HG03175 (cell line): ENCODE measurements around the gene ADD1.
A peak's percentile ranks its signal among the peaks of the same experiment; 100 is the strongest.
"Not testable (repeated sequence)": the region's sequence is repeated elsewhere in the genome, so short reads cannot be mapped to it uniquely, and the experiment has no call there.

Experiments
- ATAC-seq: cut with Tn5 transposase; IDR thresholded peaks from one replicate; pipeline ENCODE4 v1.9.1; 2021; ENCODE audit warnings: mild to moderate bottlenecking, moderate library complexity; ENCODE audit not compliant: unreplicated experiment

The ADD1 gene

GRCh38 chr4:2942532-2943363 is 99.1 kb downstream of the ADD1 start:
- no peak for ATAC-seq

- no peak for ATAC-seq
These were observed 99.9 kb downstream of the ADD1 start for GRCh38 chr4:2943364-2944090.

GRCh38 chr4:2944091-2944482 is 100.4 kb downstream of the ADD1 start:
- ATAC-seq: no peak

- ATAC-seq: no peak
These were observed 101.2 kb downstream of the ADD1 start for GRCh38 chr4:2944586-2945526.

GRCh38 chr4:2945619-2946604 is 102.3 kb downstream of the ADD1 start:
- ATAC-seq: not testable (repeated sequence)

- ATAC-seq: no peak
These were observed 103.4 kb downstream of the ADD1 start for GRCh38 chr4:2946812-2947600.

GRCh38 chr4:2947926-2948325 is 104.3 kb downstream of the ADD1 start:
- ATAC-seq: no peak

- ATAC-seq: no peak
These were observed 105.5 kb downstream of the ADD1 start for GRCh38 chr4:2948895-2949781.

GRCh38 chr4:2949782-2950125 is 106.1 kb downstream of the ADD1 start:
- no peak for ATAC-seq

GRCh38 chr4:2950221-2950989 is 106.8 kb downstream of the ADD1 start:
- ATAC-seq: no peak

- ATAC-seq: no peak
These were observed 109.9 kb downstream of the ADD1 start for GRCh38 chr4:2953496-2953895.

- ATAC-seq: peak; percentile 45
These were observed 110.9 kb downstream of the ADD1 start for GRCh38 chr4:2954358-2955185.

GRCh38 chr4:2955186-2956044 is 111.8 kb downstream of the ADD1 start:
- not testable (repeated sequence) for ATAC-seq

GRCh38 chr4:2958446-2958845 is 114.8 kb downstream of the ADD1 start:
- ATAC-seq: no peak

GRCh38 chr4:2960450-2960849 is 116.8 kb downstream of the ADD1 start:
- ATAC-seq: not testable (repeated sequence)

- ATAC-seq: no peak
These were observed 117.8 kb downstream of the ADD1 start for GRCh38 chr4:2961421-2961810.
